ENCODE results near the gene OSER1.

Gene OSER1

DNA sequence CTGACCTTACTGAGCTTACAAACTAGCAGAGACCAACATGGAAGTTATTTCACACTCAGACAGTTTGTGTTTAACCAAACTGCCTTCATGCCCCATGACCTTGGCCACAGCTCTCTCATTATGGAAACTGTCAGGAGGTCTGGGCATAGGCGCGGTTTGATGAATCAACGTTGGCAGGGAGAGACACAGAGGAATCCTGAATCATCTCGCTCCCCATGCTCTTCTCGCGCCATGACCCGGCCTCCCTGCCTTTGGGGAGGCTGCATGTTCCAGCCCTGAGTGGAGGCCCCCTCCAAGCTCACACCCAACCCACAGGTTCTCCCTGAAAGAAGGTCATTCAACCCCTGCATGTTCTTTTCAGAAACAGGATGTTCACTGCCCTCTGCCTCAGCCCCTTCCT is 20.6 kb upstream of the OSER1 start:
- H3K4me3 ChIP-seq (ENCODE audit: low read length): no peak overlapping the region
- no peak for DNase-seq (ENCODE audit: low read depth, low spot score)

DNA sequence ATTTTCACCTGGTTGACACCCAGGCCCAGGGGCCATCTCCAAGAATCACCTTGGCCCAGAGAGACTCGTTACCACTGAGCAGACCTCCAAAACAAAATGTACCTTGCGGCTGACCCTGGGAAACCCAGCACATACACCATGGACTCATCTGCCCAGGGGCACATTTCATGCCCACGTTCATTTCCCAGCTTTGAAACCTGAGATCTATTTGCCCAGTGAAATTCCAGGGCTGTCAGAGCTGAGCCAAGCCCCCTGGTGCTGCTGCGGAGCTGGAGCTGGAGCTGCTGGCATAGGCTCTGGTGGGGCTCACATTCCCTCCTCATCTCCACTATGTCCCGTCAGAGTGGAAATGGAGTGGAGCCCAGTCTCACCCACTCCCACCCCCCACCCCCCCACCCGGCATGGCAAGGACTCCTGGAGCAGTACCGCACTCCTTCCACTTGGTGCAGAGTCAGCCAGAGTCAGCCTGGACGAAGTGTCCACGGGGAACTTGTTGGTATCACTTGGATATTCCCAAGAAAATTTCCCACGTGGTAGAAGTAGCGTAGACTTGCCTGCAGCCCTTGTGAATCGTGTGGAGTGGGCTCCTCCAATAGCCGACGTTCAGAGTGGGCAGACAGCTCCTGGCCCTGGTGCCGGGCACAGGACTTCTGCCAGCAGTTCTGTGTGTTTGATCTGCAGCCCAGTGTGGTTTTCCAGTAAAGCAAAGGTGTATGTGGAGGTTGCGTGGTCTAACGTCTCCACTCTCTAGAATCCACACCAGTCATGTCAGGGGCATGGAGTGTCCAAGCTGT is 18.1 kb upstream of the OSER1 start:
- H3K4me3 ChIP-seq (ENCODE audit: low read length): no peak overlapping the region
- no peak for DNase-seq (ENCODE audit: low read depth, low spot score)

DNA sequence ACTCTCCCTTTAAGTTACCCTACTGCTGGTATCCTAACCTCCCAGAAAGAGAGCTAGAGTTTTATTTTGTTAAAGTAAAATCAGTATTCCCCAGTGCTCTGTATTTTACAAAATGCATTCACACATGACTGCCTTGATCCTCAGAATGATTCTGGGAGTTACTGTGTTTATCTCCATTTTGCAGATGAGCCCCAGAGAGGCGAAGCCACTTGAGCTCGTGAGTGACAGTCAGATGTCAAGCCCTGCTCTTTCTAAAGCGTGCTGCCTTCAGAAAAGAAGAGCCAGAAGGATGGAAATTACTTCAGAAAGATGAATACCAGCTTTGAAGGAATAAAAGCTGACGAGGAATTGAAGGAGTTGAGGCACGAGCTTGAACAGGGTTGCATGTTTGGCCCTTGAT is 14.1 kb upstream of the OSER1 start:
- no peak for DNase-seq (ENCODE audit: low read depth, low spot score)
- no peak overlapping the region for H3K4me3 ChIP-seq (ENCODE audit: low read length)

DNA sequence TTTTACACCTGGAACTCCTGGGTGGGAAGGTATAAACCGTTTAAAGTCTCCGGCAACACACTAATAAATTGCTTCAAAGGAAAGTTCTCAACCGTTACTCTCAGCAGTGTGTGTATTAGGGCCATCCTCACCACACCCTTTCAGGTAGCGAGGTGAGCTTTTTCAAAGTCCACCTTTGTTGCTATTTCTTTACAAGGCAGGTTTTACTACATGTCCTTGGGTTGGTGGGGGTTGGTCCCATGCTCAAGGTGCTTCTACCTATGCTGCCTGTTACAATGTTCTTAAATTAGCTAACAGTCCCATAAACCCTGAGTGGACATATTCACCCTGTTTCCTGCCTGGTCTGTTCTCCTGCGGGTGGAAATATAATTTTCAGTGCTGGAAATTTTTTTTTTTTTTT is 13.2 kb upstream of the OSER1 start:
- H3K4me3 ChIP-seq (ENCODE audit: low read length): no peak overlapping the region
- no peak for DNase-seq (ENCODE audit: low read depth, low spot score)

DNA sequence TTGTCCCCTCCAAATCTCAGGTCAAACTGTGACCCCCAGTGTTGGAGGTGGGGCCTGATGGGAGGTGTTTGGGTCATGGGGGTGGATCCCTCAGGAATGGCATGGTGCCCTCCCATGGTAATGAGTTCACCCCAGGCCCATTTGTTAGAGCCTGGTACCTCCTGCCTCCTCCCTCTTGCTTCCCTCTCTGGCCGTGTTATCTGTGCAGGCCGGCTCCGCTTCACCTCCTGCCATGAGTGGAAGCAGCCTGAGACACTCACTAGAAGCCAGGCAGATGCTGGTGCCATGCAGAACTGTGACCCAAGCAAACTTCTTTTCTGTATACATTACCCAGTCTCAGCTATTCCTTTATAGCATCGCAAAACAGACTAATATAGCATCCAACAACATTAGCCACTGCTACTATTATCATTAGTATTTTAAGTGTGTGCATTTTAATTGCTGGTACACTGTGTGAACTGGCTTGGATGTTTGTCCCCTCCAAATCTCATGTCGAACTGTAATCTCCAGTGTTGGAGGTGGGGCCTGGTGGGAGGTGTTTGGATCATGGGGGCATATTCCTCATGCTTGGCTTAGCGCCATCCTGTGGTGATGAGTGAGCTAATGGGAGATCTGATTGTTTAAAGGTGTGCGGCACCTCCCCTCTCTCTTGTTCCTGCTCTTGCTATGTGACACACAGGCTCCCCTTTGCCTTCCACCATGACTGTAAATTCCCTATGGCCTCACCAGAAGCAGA is 12.2 kb upstream of the OSER1 start:
- no peak for DNase-seq (ENCODE audit: low read depth, low spot score)
- H3K4me3 ChIP-seq (ENCODE audit: low read length): no peak overlapping the region

DNA sequence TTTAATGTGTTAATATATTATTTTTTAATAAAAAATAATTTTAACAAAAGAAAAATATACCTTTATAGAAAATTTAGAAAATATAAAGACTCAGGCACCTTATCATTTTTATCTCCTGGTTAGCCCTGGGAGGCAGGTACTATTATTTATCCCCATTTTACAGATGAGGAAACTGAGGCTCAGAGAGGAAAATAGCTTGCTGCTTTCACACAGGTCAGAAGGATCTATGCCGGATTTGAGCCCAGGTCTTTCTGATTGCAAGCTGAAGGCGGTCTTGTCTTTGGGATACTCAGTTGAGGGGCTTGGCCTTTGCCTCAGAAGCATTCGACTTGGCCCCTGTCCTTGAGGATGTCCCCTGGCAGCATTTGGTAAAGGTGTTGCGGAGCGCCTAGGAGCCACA is 11.5 kb upstream of the OSER1 start:
- H3K4me3 ChIP-seq (ENCODE audit: low read length): no peak overlapping the region
- DNase-seq (ENCODE audit: low read depth, low spot score): no peak

DNA sequence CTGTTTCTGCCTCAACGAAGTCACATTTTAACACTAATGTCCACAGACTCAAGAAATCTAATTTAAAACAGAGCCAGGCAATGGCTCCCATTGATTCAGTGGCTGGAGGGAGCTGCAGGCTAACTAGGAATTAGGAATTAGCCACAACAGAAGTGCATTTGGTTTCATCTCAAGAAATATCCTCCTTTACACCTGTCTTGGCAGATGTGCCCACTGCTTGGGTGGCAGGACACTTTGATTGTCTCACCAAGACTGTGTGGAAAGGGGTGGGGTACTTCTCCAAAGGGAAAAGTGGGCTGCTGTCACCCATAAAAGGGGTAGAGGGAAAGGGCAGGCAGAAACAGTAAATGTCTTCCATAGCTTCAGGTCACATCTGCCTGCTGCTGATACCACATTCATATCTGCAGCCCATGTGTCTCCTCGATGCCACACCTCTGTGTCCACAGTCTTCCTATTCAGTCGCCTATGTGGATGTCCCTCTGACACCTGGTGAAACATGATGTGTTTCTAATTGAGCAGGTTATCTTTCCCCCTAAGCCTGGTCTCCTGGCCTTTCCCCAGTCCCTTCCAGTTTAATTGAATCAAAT is 10.9 kb upstream of the OSER1 start:
- no peak for DNase-seq (ENCODE audit: low read depth, low spot score)
- no peak overlapping the region for H3K4me3 ChIP-seq (ENCODE audit: low read length)

DNA sequence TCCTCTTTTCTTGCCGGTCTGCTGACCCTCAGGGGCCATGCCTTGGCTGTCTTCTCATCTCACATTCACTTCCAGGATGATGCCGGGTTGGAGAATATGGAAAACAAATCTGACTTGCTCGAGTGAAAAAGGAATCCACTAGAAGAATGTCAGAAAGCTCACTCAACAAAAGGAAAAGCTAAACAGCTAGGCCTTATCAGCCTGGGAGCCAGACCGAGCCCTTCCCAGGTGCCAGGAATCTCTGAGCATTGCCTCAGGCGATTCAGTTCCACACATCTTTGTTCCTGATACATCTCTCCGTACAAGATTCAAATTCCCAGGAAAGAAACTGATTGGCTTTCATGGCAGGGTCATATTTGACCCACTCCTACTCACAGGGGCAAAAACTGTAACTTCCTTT is 9.2 kb upstream of the OSER1 start:
- DNase-seq (ENCODE audit: low read depth, low spot score): no peak
- H3K4me3 ChIP-seq (ENCODE audit: low read length): no peak overlapping the region

DNA sequence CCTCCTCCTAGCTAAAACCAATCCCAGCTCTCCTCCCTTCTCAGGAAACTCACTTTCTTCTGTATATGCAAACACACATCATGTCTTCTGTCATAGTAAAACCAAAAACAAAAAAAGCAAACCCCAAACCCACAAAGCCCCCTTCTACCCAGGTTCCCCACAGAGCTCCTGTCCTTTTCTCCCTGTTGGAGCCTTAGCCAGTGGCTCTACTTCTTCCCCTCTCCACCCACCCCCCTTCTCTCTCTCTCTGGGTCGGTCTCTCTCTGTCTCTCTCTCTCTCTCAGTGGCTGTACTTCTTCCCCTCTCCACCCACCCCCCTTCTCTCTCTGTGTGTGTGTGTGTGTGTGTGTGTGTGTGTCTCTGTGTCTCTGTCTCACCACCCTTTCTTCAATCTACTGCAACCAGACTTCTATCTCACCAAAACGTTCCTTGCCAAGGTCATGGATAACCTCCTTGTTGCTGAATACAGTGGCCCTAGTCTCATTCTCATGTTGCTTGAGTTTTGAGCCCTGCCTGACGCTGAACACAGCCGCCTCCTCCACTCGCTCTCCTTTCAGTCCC is 8.7 kb upstream of the OSER1 start:
- H3K4me3 ChIP-seq (ENCODE audit: low read length): no peak overlapping the region
- DNase-seq (ENCODE audit: low read depth, low spot score): peak; percentile 17

DNA sequence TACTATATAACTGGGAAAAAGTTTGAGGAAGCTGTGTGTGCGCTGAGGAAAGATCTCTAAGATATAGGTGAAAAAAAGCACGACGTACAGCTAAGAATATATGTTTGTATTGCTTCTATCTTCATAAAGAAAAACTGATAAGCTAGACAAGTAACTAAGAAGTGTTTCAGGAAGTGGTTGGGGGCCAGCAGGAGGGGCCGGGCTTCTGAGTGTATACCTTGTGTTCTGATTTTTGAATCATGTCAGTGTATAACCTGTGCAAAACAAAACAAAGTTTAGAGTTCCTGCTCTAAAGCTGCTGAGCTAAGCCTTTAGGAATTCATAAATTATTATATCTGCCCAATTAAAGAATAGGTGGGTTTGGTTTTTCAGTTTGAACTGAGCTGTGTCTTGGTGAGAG is 7.9 kb upstream of the OSER1 start:
- DNase-seq (ENCODE audit: low read depth, low spot score): peak; percentile 56
- H3K4me3 ChIP-seq (ENCODE audit: low read length): peak overlapping the region; percentile 35; the same call in 1 of the 2 replicates

DNA sequence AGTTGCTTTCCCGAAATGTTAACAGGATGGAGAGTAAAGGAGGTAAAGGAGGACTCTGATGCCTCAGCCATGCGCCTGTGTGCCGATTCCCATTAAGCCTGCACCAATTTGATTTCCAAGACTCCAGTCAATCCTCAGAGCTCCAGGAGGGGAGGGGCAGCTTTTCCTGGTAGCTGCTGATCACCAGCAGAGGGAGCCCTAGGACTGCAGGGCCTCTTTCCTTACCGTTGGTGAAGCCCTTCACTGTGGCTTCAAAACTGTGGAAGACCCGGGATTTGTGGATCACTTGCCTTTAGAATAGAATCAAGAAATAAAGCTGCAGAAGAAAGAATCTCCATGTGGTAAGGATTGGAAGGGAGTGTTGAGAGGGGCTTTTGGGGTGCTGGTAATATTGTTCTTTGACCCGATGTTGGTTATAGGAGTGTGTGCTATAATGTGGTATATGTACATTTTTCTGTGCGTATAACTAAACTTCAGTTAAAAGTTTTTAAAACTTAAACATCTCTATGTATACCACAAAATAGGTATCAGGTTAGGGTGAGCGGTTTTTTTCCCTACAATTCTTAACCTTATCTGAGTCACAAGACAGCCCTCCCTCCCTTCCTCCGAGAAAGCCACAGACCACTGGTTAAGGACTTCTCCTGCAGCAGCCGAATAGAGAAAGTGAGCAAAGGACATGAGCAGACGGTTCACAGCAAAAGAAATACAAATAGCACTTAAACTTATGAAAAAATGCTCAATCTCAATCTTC is 6.9 kb upstream of the OSER1 start:
- peak; percentile 90 for DNase-seq (ENCODE audit: low read depth, low spot score)
- H3K4me3 ChIP-seq (ENCODE audit: low read length): peak overlapping the region; percentile 35

DNA sequence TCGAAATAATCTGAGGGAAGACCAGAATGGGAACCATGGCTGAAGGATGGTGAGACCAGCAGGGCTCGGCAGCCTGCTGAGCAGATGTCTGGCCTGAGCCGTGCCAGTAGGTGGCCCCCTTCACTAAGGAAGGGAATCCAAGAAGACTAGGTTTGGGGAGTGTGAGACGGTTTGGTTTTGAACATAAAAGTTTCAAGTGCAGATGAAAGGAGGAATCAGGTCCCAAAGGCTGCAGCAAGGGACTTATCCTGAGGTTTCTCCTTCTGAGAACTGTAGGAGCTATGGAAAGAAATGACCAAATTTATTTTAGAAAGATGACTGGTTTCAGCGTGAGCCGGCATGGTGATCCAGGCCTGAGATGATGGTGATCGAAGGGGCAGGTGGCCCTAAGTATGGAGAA is 4.6 kb upstream of the OSER1 start:
- peak; percentile 68 for DNase-seq (ENCODE audit: low read depth, low spot score)
- H3K4me3 ChIP-seq (ENCODE audit: low read length): no peak overlapping the region

DNA sequence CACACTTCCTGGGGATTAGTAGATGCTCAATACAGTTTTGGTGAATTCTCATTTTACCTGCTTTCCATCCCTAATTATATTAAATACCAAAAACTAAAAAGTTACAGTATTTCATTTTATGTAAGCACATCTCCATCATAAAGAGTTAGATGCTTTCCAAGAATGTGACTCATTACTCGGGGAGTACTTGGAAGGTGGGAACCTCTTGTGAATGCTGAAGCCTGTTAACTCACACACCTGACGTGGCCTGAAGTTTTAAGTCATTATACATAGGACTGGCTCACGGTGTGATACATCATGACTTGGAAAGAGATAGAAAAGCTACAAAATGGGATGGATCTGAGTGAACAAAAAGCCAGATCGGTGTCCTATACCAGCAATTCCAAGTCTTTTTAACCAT is 2.2 kb upstream of the OSER1 start:
- H3K4me3 ChIP-seq (ENCODE audit: low read length): no peak overlapping the region
- DNase-seq (ENCODE audit: low read depth, low spot score): no peak

DNA sequence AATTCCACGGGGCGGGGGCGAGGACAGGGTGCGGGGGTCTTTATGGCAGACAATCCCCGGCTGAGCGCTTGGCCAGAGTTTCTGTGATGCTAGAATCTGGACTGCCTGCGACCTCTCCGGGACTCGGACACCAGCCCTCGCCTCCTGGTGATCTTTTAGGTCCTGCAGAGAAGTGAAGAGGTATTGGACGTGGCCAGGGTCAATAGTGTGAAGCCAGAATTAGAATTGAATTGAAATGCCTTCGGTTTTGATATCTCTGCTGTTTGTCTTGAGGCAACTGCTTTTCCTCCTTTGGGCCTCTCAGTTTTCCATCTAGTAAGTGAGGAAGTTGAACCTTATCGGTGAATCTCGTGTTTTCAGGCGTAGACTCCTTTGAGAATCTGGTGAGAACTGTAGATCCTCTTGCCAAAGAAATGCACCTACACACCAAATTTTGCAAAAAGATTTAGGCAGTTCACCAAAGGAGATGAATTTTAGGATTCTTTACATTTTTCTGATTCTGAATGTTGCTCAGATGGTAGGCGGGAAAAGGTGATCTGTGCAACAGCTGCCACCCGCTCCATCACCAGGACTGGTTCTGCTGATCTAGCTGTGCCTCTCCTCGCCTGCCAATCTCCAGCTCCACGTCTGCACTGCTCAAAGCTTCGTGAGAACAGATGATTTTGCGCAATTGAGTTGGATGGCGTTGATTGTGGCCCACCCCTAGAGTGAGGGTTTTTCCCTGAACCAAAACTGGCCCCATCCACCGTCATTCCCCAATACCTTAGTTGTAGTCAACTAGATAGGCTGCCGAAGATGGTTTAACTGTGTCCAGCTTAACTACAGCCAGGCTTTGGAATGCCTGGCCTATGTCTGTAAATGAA is 837 bp upstream of the OSER1 start:
- no peak for DNase-seq (ENCODE audit: low read depth, low spot score)

DNA sequence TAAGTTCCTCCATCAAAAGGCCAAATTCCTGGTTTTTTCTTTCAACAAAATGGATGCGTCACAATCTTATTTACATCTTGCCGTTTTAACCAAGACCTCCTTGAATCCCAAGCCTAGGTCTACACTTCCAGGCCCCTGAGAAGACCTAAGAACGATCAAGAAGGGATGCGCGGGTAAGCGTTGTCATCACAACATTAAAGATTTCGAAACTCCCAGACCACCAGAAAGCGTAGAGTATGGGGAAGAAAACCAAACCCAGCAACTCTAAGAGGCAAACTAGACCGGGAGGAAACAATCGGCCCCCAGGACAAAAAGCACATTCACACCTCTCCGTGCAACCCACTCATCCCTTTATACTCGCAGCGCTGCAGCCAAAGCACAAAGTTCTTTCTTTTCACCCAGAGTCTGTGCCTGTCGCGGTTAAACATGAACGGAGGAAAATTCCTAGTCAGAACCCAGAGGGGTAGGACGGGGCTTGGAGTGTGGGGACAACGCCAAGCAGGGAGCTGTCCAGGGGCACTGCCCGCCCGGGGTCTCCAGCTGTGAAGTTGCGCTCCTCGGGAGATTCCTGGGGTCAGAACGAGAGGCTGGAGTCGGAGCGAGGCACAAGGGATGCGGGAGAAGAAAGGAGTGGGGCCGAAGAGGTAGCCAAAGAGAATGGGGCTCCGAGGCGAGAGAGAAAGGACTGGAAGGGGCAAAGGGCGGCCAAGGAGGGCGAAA is 725 bp downstream of the OSER1 start:
- H3K4me3 ChIP-seq (ENCODE audit: low read length): peak overlapping the region; percentile 91
- DNase-seq (ENCODE audit: low read depth, low spot score): no peak

More for the DNA sequence above, 837 bp upstream of the OSER1 start:
- H3K4me3 ChIP-seq (ENCODE audit: low read length): peak overlapping the region; percentile 91

DNA sequence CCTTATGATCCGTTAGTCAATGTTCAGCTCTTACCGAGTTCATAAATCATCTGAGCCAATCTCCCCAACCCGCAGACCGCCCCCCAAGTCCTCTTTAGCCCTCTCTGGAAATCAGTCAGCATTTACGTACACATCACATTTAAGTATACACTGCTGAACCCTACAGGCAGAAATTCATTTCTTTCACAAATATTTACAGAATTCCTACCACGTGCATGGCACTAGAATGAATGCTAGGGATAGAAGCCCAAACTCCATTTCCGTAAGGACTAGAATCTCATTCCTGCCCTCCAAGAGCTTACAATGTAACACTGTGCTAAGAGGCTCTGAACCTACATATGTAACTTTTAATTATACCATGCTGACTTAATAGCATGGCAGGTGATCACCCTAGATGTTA is 1.8 kb downstream of the OSER1 start:
- DNase-seq (ENCODE audit: low read depth, low spot score): no peak
- H3K4me3 ChIP-seq (ENCODE audit: low read length): no peak overlapping the region

DNA sequence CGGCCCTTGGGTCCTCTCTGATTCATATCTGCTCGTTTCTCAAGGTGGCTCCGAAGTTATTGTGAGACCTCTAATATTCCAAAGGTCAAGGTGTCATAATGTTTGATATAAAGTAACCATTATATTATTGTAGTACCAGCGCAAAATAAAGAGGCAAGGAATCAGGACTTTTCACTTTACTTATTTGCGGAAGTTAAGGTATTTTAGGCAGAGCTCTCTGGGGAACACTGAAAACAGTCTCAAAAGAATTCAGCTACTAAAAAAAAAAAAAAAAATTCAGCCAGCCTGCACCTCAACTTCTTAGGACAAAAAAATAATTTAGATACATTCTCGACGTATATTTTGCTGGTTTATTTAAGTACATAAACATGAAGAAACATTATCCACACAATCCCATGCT is 2.4 kb downstream of the OSER1 start:
- H3K4me3 ChIP-seq (ENCODE audit: low read length): no peak overlapping the region
- no peak for DNase-seq (ENCODE audit: low read depth, low spot score)

DNA sequence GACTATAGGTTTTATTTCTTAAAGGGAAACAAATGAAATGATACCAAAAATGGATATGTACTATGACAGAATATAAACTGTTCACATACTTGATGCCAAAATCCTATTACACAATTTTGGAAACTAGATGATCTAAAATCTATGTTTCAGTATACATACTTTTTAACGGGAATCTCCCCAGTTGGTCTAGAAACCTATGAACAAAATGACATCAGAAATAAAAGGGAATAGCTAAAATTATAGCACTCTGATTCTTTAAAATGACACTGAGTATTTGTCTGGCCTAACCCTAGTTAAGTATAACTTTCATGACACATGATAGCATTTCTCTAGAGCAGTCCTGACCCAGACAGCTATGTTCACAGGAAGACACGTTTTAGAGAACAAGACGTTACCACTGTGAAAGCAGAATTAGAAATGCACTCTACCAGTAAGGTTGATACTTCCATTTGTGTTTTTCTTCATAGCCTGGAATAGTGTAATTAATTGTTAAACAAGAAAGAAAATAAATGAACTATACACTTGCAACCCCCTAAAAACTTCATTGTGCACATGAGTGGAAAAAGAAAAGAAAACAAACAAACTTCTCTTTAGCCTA is 3.3 kb downstream of the OSER1 start:
- DNase-seq (ENCODE audit: low read depth, low spot score): no peak
- H3K4me3 ChIP-seq (ENCODE audit: low read length): no peak overlapping the region

All from Jurkat, Clone E6-1 (cell line).